Muscle layer of colon (tissue), 2 donors: ENCODE results near the gene TEX53.

ENCODE experiments used
- H3K27ac ChIP-seq: one replicate; pipeline ENCODE4 v1.7.0; 2013; ENCODE audit warnings: low read depth, mild to moderate bottlenecking, low read length, moderate library complexity
- H3K27me3 ChIP-seq, 2 donors: one replicate each; pipeline ENCODE4 v1.7.0; 2013; ENCODE audit warnings: low read length in 2 of 2, mild to moderate bottlenecking in 2 of 2; ENCODE audit not compliant: insufficient read depth in 2 of 2, control insufficient read depth in 1 of 2
- H3K36me3 ChIP-seq: one replicate; pipeline ENCODE4 v1.7.0; 2013; ENCODE audit warnings: mild to moderate bottlenecking, low read length; ENCODE audit not compliant: insufficient read depth
- H3K4me1 ChIP-seq: one replicate; pipeline ENCODE4 v1.7.0; 2013; ENCODE audit warnings: mild to moderate bottlenecking, low read length; ENCODE audit not compliant: insufficient read depth
- H3K4me3 ChIP-seq, 2 donors: one replicate each; pipeline ENCODE4 v1.7.0; 2013; ENCODE audit warnings: low read length in 2 of 2, low read depth in 1 of 2, mild to moderate bottlenecking in 1 of 2, moderate library complexity in 1 of 2
- H3K9ac ChIP-seq: one replicate; pipeline ENCODE4 v1.7.0; 2013; ENCODE audit warnings: low read length
- H3K9me3 ChIP-seq: one replicate; pipeline ENCODE4 v1.7.0; 2013; ENCODE audit warnings: mild to moderate bottlenecking, low read length
- donor health status: abdominal sarcoma.
- donor health status: Adenocarcinoma of cecum.

Gene TEX53

GRCh38 chr9:114657705-114658104 is at the start of gene TEX53:
Gene TEX53 (minus strand): TSS chr9:114657805. CDS start chr9:114657774, 31 bp downstream.
- Histone ChIP-seq H3K4me1 (peaks cover 7% of the 10 kb centered on the region), H3K4me3 (no peak within 1 kb of the TSS), H3K9me3 (no peaks in the 10 kb centered on the region), H3K27ac (no peak within 1 kb of the TSS), H3K9ac (no peak within 1 kb of the TSS), H3K36me3 (no peaks in the 10 kb centered on the region), H3K27me3 (no peaks in the 10 kb centered on the region)

- H3K4me3 ChIP-seq: no peak overlapping the region
- H3K4me1 ChIP-seq: no peaks in the 10 kb centered on the region
- H3K9me3 ChIP-seq: no peaks in the 10 kb centered on the region
- H3K36me3 ChIP-seq: no peaks in the 10 kb centered on the region
- no peak overlapping the region for H3K27ac ChIP-seq
- no peaks in the 10 kb centered on the region for H3K27me3 ChIP-seq
- H3K9ac ChIP-seq: no peak overlapping the region
Observed at GRCh38 chr9:114706711-114707110, 49.1 kb upstream of the TEX53 start.

GRCh38 chr9:114701988-114702387 is 44.4 kb upstream of the TEX53 start:
- no peaks in the 10 kb centered on the region for H3K4me1 ChIP-seq
- no peak overlapping the region for H3K4me3 ChIP-seq
- no peaks in the 10 kb centered on the region for H3K36me3 ChIP-seq
- no peaks in the 10 kb centered on the region for H3K9me3 ChIP-seq
- no peak overlapping the region for H3K9ac ChIP-seq
- no peak overlapping the region for H3K27ac ChIP-seq
- H3K27me3 ChIP-seq: no peaks in the 10 kb centered on the region

GRCh38 chr9:114697951-114698351 is 40.3 kb upstream of the TEX53 start:
- Histone ChIP-seq H3K4me1 (no peaks in the 10 kb centered on the region), H3K9ac (no peak overlapping the region), H3K9me3 (no peaks in the 10 kb centered on the region), H3K4me3 (no peak overlapping the region), H3K36me3 (no peaks in the 10 kb centered on the region), H3K27me3 (no peaks in the 10 kb centered on the region), H3K27ac (no peak overlapping the region)

- no peak overlapping the region for H3K9ac ChIP-seq
- no peaks in the 10 kb centered on the region for H3K4me1 ChIP-seq
- no peak overlapping the region for H3K4me3 ChIP-seq
- H3K27ac ChIP-seq: no peak overlapping the region
- H3K9me3 ChIP-seq: no peaks in the 10 kb centered on the region
- no peaks in the 10 kb centered on the region for H3K27me3 ChIP-seq
- no peaks in the 10 kb centered on the region for H3K36me3 ChIP-seq
Observed at GRCh38 chr9:114696814-114697544, 39.4 kb upstream of the TEX53 start.

- Histone ChIP-seq H3K9me3 (no peaks in the 10 kb centered on the region), H3K4me3 (no peak overlapping the region), H3K4me1 (no peaks in the 10 kb centered on the region), H3K36me3 (no peaks in the 10 kb centered on the region), H3K9ac (no peak overlapping the region), H3K27me3 (no peaks in the 10 kb centered on the region), H3K27ac (no peak overlapping the region)
Observed at GRCh38 chr9:114695948-114696347, 38.3 kb upstream of the TEX53 start.

GRCh38 chr9:114694719-114695269 is 37.2 kb upstream of the TEX53 start:
- Histone ChIP-seq H3K27ac (no peak overlapping the region), H3K4me1 (no peaks in the 10 kb centered on the region), H3K9me3 (no peaks in the 10 kb centered on the region), H3K9ac (no peak overlapping the region), H3K36me3 (no peaks in the 10 kb centered on the region), H3K4me3 (no peak overlapping the region), H3K27me3 (no peaks in the 10 kb centered on the region)

- no peaks in the 10 kb centered on the region for H3K36me3 ChIP-seq
- no peak overlapping the region for H3K4me3 ChIP-seq
- no peaks in the 10 kb centered on the region for H3K4me1 ChIP-seq
- H3K27me3 ChIP-seq: no peaks in the 10 kb centered on the region
- no peak overlapping the region for H3K9ac ChIP-seq
- no peak overlapping the region for H3K27ac ChIP-seq
- no peaks in the 10 kb centered on the region for H3K9me3 ChIP-seq
Observed at GRCh38 chr9:114694146-114694545, 36.5 kb upstream of the TEX53 start.

GRCh38 chr9:114693248-114693855 is 35.7 kb upstream of the TEX53 start:
- Histone ChIP-seq H3K9me3 (no peaks in the 10 kb centered on the region), H3K27me3 (no peaks in the 10 kb centered on the region), H3K9ac (no peak overlapping the region), H3K36me3 (no peaks in the 10 kb centered on the region), H3K4me1 (no peaks in the 10 kb centered on the region), H3K4me3 (no peak overlapping the region), H3K27ac (no peak overlapping the region)

- Histone ChIP-seq H3K27me3 (no peaks in the 10 kb centered on the region), H3K27ac (no peak overlapping the region), H3K9me3 (no peaks in the 10 kb centered on the region), H3K36me3 (no peaks in the 10 kb centered on the region), H3K9ac (no peak overlapping the region), H3K4me3 (no peak overlapping the region), H3K4me1 (no peaks in the 10 kb centered on the region)
Observed at GRCh38 chr9:114691956-114692295, 34.3 kb upstream of the TEX53 start.

GRCh38 chr9:114691046-114691955 is 33.7 kb upstream of the TEX53 start:
- Histone ChIP-seq H3K36me3 (no peaks in the 10 kb centered on the region), H3K4me1 (no peaks in the 10 kb centered on the region), H3K9ac (no peak overlapping the region)

More at GRCh38 chr9:114691046-114691955, 33.7 kb upstream of the TEX53 start:
- H3K4me3 ChIP-seq: no peak overlapping the region
- H3K9me3 ChIP-seq: no peaks in the 10 kb centered on the region
- H3K27ac ChIP-seq: no peak overlapping the region
- no peaks in the 10 kb centered on the region for H3K27me3 ChIP-seq
